Measurements from ENCODE around the gene NEO1. TPM values are rescaled to one million over a fixed set of nuclear protein-coding genes. Genes with fewer than 3 reads are reported as not detected.
A peak's percentile ranks its signal among the peaks of the same experiment; 100 is the strongest.

The NEO1 gene
- total RNA-seq (2016; rRNA removed; fragmentation: Illumina TruSeq; extraction: Trizol) (10.0 and 11.0 TPM in 2 replicates), polyA plus RNA-seq (2011; rRNA removed) (8.4 and 9.1 TPM in 2 replicates), polyA minus RNA-seq (2011; rRNA and poly(A)+ RNA removed; ENCODE audit: low replicate concordance) (17.6 and 22.5 TPM in 2 replicates), Bru-seq, nascent RNA (percentile 59 among the genes with signal in this experiment), BruChase-seq, experiment 1, labeled RNA remaining after a 6-hour chase (percentile 56 among the genes with signal in this experiment), BruChase-seq, experiment 2, labeled RNA remaining after a 2-hour chase (percentile 50 among the genes with signal in this experiment)
- 1.2 and 3.5 TPM in 2 replicates for total RNA-seq (2016; cell fraction: cytosol; rRNA removed; fragmentation: Illumina TruSeq; extraction: Trizol; ENCODE audit: low read depth)
- total RNA-seq (2016; cell fraction: insoluble cytoplasmic fraction; rRNA removed; fragmentation: Illumina TruSeq; extraction: Trizol), result 6.9 and 13.6 TPM in 2 replicates
- 6.0 and 6.5 TPM in 2 replicates for total RNA-seq (2016; cell fraction: membrane; rRNA removed; fragmentation: Illumina TruSeq; extraction: Trizol)
- total RNA-seq (2016; cell fraction: nucleus; rRNA removed; fragmentation: Illumina TruSeq; extraction: Trizol), result 19.6 and 20.3 TPM in 2 replicates
- 9.5 and 9.7 TPM in 2 replicates for polyA plus RNA-seq (2011; cell fraction: cytosol; rRNA removed)
- 8.3 and 9.8 TPM in 2 replicates for polyA plus RNA-seq (2011; cell fraction: nucleus; rRNA removed)
- polyA plus RNA-seq (2012), result 10.0 and 15.1 TPM in 2 replicates
- polyA plus RNA-seq (2016; cell fraction: cytosol; fragmentation: Illumina TruSeq; extraction: Trizol; ENCODE audit: low read depth), result 0.67 and 1.0 TPM in 2 replicates
- 4.7 and 7.6 TPM in 2 replicates for polyA plus RNA-seq (2016; cell fraction: insoluble cytoplasmic fraction; fragmentation: Illumina TruSeq; extraction: Trizol; ENCODE audit: low read depth)
- 2.4 and 2.6 TPM in 2 replicates for polyA plus RNA-seq (2016; cell fraction: membrane; fragmentation: Illumina TruSeq; extraction: Trizol; ENCODE audit: low read depth)
- 14.1 and 15.2 TPM in 2 replicates for polyA plus RNA-seq (2016; cell fraction: nucleus; fragmentation: Illumina TruSeq; extraction: Trizol; ENCODE audit: insufficient read depth, low read depth)
- 7.7 and 7.9 TPM in 2 replicates for polyA minus RNA-seq (2011; cell fraction: cytosol; rRNA and poly(A)+ RNA removed)
- 14.0 and 27.7 TPM in 2 replicates for polyA minus RNA-seq (2011; cell fraction: nucleus; rRNA and poly(A)+ RNA removed)
- long read RNA-seq, experiment 1, partial matches to known transcripts, result 0 of 3 reads
- long read RNA-seq, experiment 1, other reads (novel, unspliced or antisense), result 3 of 3 reads
- long read RNA-seq, experiment 2, partial matches to known transcripts, result 8 of 27 reads
- long read RNA-seq, experiment 2, other reads (novel, unspliced or antisense), result 19 of 27 reads

- Histone ChIP-seq H3K27me3 (ENCODE audit: control insufficient read depth in 1 of 2, insufficient read depth in 2 of 2, low read length in 2 of 2) (peaks cover 0 to 11% of the 10 kb centered on the region in 2 experiments; a peak in 2 of 5 replicates), H4K20me1 (ENCODE audit: insufficient read depth, low read length) (no peaks in the 10 kb centered on the region), H3K79me2 (ENCODE audit: insufficient read depth, low read length) (no peaks in the 10 kb centered on the region), H3K9me3 (ENCODE audit: low read length) (no peaks in the 10 kb centered on the region), H3K9ac (ENCODE audit: insufficient read depth, low read depth, low read length) (peak within 1 kb of the TSS; percentile 76), H3K27ac (ENCODE audit: extremely low read length, insufficient read depth, low read length) (peak within 1 kb of the TSS; percentile 80), H3K4me2 (ENCODE audit: low read depth, low read length) (peak within 1 kb of the TSS; percentile 93), H3K4me3 (replicated peaks in 1 of 3; ENCODE audit: insufficient read depth in 1 of 3, low read depth in 2 of 3, low read length in 3 of 3) (peak within 1 kb of the TSS; percentile 82 to 92 (median 88)), H3K4me1 (ENCODE audit: insufficient read depth, low read length) (peaks cover 14% of the 10 kb centered on the region), H3K36me3 (replicated peaks in 1 of 2; ENCODE audit: control insufficient read depth in 1 of 2, insufficient read depth in 2 of 2, low read length in 2 of 2) (no peaks in the 10 kb centered on the region), H2AFZ (ENCODE audit: low read length) (no peak within 1 kb of the TSS)
- 0% methylated on average over 6 of the region's 108 CpGs for WGBS (ENCODE audit: low lambda C conversion rate)
- BruUV-seq (replicated peaks), result no TSS peak
- CTCF ChIA-PET (ENCODE audit: low intra/inter-chr PET ratio, low total read pairs), result no interaction called here
- POLR2A ChIA-PET, result no interaction called here
- ATAC-seq (peak; percentile 87), DNase-seq (ENCODE audit: low spot score) (peak; percentile 59), FAIRE-seq (no peak)
- in situ Hi-C loops (cut with HindIII; ENCODE audit: extremely low pct_ligation_motif_present, low pct_unique_long_range_greater_than_20kb), result no loop called here
- intact Hi-C loops (cut with micrococcal nuclease; ENCODE audit: unreplicated experiment), result loop anchor here (2.0 to 5.0 kb wide), 2 partner anchors 27 to 270 kb away; partner anchors contain the start of gene ADPGK
- TF ChIP-seq SPEN (CRISPR knock-in tag; IDR thresholded peaks at IDR 0.05; ENCODE audit: low read depth) (no peak; the same call in 1 of the 2 replicates), TAF1 (CRISPR knock-in tag; IDR thresholded peaks at IDR 0.05) (peak; percentile 58), ZNF207 (IDR thresholded peaks at IDR 0.05; ENCODE audit: borderline replicate concordance) (no peak), SOX13 (IDR thresholded peaks at IDR 0.05) (no peak), SOX13 (CRISPR knock-in tag; conservative IDR thresholded peaks at IDR 0.05 in 1 of 2, IDR thresholded peaks at IDR 0.05 in 1 of 2) (peak in 1 of 2 experiments; percentile 32; a peak in 2 of 4 replicates)
- TF ChIP-seq, protein P1, sequence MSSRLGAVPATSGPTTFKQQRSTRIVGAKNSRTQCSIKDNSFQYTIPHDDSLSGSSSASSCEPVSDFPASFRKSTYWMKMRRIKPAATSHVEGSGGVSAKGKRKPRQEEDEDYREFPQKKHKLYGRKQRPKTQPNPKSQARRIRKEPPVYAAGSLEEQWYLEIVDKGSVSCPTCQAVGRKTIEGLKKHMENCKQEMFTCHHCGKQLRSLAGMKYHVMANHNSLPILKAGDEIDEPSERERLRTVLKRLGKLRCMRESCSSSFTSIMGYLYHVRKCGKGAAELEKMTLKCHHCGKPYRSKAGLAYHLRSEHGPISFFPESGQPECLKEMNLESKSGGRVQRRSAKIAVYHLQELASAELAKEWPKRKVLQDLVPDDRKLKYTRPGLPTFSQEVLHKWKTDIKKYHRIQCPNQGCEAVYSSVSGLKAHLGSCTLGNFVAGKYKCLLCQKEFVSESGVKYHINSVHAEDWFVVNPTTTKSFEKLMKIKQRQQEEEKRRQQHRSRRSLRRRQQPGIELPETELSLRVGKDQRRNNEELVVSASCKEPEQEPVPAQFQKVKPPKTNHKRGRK (CRISPR knock-in tag; IDR thresholded peaks at IDR 0.05), result no peak
- TF ChIP-seq, protein P2, sequence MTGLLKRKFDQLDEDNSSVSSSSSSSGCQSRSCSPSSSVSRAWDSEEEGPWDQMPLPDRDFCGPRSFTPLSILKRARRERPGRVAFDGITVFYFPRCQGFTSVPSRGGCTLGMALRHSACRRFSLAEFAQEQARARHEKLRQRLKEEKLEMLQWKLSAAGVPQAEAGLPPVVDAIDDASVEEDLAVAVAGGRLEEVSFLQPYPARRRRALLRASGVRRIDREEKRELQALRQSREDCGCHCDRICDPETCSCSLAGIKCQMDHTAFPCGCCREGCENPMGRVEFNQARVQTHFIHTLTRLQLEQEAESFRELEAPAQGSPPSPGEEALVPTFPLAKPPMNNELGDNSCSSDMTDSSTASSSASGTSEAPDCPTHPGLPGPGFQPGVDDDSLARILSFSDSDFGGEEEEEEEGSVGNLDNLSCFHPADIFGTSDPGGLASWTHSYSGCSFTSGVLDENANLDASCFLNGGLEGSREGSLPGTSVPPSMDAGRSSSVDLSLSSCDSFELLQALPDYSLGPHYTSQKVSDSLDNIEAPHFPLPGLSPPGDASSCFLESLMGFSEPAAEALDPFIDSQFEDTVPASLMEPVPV (CRISPR knock-in tag; IDR thresholded peaks at IDR 0.05), result no peak
- TF ChIP-seq, protein P3, sequence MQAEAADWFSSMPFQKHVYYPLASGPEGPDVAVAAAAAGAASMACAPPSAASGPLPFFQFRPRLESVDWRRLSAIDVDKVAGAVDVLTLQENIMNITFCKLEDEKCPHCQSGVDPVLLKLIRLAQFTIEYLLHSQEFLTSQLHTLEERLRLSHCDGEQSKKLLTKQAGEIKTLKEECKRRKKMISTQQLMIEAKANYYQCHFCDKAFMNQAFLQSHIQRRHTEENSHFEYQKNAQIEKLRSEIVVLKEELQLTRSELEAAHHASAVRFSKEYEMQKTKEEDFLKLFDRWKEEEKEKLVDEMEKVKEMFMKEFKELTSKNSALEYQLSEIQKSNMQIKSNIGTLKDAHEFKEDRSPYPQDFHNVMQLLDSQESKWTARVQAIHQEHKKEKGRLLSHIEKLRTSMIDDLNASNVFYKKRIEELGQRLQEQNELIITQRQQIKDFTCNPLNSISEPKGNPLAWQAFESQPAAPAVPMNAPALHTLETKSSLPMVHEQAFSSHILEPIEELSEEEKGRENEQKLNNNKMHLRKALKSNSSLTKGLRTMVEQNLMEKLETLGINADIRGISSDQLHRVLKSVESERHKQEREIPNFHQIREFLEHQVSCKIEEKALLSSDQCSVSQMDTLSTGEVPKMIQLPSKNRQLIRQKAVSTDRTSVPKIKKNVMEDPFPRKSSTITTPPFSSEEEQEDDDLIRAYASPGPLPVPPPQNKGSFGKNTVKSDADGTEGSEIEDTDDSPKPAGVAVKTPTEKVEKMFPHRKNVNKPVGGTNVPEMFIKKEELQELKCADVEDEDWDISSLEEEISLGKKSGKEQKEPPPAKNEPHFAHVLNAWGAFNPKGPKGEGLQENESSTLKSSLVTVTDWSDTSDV (CRISPR knock-in tag; IDR thresholded peaks at IDR 0.05), result no peak
- TF ChIP-seq, protein P4, sequence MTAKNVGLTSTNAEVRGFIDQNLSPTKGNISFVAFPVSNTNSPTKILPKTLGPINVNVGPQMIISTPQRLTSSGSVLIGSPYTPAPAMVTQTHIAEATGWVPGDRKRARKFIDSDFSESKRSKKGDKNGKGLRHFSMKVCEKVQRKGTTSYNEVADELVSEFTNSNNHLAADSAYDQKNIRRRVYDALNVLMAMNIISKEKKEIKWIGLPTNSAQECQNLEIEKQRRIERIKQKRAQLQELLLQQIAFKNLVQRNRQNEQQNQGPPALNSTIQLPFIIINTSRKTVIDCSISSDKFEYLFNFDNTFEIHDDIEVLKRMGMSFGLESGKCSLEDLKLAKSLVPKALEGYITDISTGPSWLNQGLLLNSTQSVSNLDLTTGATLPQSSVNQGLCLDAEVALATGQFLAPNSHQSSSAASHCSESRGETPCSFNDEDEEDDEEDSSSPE (CRISPR knock-in tag; IDR thresholded peaks at IDR 0.05), result peak; percentile 45; the same call in 1 of the 2 replicates
Measured at GRCh38 chr15:73051807-73052652, at the start of gene NEO1. Gene NEO1, plus strand, starts transcription at chr15:73052463. Its CDS starts 213 bp downstream, at chr15:73052676.
